Kidney tubule cell (primary cell): ENCODE data around the gene PPIL3.

Source experiments
- DNase-seq: peaks from one replicate; pipeline ENCODE4 v3.0.0-alpha.2; 2018; ENCODE audit warnings: low spot score

The PPIL3 gene

DNA sequence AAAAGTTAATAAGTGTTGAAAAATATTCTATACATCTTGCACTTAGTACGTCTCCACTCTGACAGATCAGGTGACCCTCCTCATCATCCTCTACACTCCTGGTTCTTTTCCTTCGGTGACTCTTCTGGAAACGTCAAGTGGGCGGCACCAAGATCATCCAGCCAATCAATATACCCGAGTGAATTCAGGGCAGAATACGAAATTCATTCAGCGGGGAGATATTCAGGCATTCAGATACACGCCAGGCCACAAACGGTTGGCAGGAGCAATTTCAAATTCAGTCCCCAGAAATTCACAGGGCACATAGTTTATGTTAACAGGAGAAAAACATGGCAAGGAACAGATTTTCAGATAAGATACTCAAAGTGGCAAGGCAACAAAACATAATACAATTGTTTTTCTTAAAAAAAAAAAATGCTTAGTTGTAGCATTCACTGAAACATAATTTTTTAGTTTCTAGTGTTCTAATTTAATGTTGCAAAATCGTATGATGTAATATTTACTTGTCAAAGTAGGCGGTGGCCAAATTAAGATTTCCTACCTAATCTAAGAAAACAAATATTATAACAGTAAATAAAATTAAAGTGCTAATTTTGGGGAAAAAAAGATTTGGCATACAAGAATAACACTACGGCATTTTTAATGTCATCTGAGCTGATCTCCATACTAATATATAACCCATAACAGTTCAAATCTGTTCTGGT lies 28.6 kb downstream of the PPIL3 start:
- DNase-seq, result peak; percentile 48

DNA sequence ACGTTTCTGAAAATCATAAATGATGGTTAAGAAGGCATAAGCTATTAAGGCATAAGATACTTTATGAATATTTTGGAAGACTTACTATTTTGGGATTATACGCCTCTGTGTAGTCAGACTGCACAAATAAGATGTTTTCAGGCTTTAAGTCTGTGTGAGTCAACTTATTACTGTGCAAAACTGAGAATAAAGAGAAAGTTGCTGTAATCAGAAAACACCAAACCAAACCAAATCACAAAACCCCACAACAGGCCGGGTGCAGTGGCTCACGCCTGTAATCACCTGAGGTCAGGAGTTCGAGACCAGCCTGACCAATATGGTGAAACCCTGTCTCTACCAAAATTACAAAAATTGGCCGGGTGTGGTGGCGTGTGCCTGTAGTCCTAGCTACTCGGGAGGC lies 32.1 kb downstream of the PPIL3 start:
- no peak for DNase-seq

DNA sequence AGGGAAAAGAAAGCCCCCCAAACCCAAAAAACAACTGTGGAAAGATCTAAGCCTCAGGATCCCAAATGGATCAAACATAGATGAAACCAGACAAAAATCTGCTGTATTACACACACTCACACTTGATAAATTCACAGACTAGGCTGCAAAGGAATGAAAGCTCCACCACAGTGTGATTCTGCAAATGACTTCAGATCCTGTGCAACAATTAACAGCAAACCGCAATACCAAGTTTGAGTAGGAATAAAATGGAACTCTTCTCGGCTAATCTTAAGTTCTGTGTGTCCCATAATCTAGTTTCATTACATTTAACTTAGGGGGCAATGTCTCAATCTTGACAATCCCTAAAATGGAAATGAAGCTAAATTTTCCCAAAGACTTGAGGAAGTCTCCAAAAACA lies 36.3 kb downstream of the PPIL3 start:
- DNase-seq, result no peak

- no peak for DNase-seq
These were observed 37.3 kb downstream of the PPIL3 start for GRCh38 chr2:200851398-200852248.

- no peak for DNase-seq
These were observed 38.2 kb downstream of the PPIL3 start for GRCh38 chr2:200850512-200851256.

DNA sequence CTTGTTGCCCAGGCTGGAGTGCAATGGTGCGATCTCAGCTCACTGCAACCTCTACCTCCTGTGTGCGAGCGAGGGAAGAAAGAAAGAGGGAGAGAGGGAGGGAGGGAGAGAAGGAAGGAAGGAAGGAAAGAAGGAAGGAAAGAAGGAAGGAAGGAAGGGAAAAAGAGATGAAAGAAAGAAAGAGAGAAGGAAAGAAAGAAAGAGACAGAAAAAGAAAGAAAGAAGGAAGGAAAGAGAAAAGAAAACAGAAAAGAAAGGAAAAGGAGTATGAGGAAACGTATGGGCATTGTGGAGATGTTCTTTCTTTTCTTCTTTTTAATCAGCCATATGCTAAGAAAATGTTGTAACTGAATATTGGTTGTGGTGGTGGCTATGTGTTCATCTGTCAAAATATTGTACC lies 40.9 kb downstream of the PPIL3 start:
- DNase-seq, result no peak

GRCh38 chr2:200847269-200847668 lies 41.6 kb downstream of the PPIL3 start:
- no peak for DNase-seq

- no peak for DNase-seq
These were observed 43.1 kb downstream of the PPIL3 start for GRCh38 chr2:200845669-200846325.

DNA sequence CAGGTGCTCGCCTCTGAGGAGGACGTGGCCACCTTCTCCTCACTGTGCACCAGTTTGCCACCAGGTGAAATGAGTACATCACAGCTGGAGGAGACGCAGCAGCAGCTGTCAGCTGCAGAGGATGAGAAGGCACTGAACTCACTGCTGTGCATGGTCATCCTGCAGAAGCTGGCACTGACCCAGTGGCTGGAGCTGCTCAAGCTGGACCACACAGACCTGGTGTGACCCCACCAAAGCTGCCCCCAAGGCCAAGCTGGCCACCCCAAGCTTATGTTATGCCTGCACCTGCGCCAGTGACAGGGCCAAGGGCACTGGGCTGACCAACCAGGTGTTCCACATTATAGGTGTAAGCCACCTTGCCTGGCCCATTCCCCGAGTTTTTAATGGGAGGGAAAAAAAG lies 43.7 kb downstream of the PPIL3 start:
- DNase-seq, result no peak

DNA sequence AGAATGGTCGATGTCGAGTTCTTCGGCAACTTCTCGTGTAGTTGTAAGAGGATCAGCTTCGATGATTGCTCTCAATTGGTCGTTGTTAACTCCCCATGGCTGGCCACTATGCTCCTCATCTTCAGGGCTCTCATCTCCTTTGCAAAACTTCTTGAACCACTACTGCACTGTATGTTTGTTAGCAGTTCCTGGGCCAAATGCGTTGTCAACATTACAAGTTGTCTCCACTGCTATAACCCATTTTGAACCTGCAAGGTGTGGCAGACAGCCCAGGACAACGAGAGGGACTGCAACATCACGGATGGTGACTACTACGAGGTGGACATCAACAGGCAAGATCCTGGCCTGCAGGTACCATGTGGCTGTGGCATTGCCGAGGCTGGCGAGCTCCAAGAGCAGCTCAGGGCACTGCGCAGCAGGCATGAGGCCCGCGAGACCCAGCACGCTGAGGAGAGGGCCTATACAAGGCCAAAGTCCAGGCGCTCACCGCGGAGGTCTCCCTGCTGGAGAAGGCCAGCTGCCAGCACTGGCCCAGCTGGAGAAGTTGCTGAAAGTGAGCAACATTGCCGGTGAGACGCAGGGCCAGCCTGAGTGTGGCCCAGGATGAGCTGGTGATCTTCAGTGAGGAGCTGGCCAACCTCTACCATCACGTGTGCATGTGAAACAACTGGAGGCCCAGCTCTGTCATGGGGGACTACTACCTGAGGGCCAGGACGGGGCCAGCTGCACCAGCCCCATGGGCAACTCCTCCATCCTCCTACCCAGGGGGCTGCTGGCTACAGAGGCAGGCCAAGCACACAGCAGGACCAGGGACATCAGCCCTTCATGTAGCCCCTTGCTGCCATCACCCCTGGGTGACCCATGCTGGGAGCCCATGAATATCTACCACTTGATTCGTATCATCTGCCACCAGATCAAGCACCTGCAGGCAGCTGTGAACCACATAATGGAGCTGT lies 44.6 kb downstream of the PPIL3 start:
- DNase-seq, result no peak

- DNase-seq, result no peak
These were observed 49.4 kb downstream of the PPIL3 start for GRCh38 chr2:200839513-200839912.

GRCh38 chr2:200834701-200835100 lies 54.2 kb downstream of the PPIL3 start:
- no peak for DNase-seq

GRCh38 chr2:200829258-200829655 lies 59.6 kb downstream of the PPIL3 start:
- DNase-seq, result no peak

- no peak for DNase-seq
These were observed 60.2 kb downstream of the PPIL3 start for GRCh38 chr2:200828572-200829257.

DNA sequence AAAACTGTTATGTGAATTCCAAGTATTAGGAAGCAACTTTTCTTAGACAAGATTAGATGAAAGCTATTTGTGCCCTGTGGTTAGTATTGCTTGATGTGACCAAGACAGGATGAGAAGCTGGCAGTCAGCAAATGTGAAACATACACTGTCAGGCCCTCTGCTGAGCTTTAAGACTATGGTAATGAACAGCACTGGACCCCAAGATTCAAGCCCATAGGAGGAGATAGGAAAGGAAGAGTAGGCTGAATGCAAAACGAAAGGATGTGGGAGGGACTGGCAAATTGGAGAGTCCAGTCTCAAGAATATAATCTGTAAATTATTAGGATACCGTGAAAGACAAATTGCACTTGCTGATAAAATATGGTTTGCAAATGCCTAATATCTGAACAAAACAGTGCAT lies 60.8 kb downstream of the PPIL3 start:
- no peak for DNase-seq

DNA sequence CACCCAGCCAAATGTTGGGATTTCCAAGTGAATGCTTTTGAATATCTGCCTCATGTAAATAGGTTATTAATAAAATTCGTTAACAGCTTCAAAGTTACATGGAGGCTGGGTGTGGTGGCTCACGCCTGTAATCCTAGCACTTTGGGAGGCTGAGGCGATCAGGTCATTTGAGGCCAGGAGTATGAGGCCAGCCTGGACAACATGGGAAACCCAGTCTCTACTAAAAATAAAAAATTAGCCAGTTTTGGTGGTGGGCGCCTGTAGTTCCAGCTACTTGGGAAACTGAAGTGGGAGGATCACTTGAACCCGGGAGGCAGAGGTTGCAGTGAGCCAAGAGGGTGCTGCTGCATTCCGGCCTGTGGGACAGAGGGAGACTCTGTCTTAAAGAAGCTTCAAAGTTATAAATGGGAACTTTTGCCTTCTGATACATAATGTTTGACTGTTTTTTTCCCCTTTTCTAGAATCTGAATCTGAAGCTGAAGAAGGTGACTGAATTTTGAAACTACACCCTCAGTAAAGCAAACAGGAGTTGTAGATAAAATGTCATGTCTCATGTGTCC lies 67.1 kb downstream of the PPIL3 start:
- DNase-seq, result no peak
